T-cell (primary cell): Measurements from ENCODE around the gene DCAF6. TPM values are rescaled to one million over a fixed set of nuclear protein-coding genes. Genes with fewer than 3 reads are reported as not detected.

Experiments
- ATAC-seq, 4 experiments: fragments of 200-7000 bp in 3 of 4; fragments of 150-1000 bp in 1 of 4; cut with Tn5 transposase; replicated peaks in 1 of 4; 1 replicate in 3 of 4; 2 replicates in 1 of 4; pipeline ENCODE4 v1.10.0; 2021; ENCODE audit warnings: moderate library complexity in 3 of 4, mild to moderate bottlenecking in 2 of 4, moderate number of reproducible peaks in 1 of 4
- CTCF ChIA-PET, 2 donors: fragments of 300-600 bp; sonication (Branson Sonifier 250); formaldehyde crosslinking; loops; one replicate each; lab custom pipeline; 2022; ENCODE audit warnings: antibody characterized with exemption in 2 of 2; lab: Charles Lee
- POLR2A ChIA-PET, 2 donors: fragments of 300-600 bp; sonication (Branson Sonifier 250); formaldehyde crosslinking; loops; one replicate each; lab custom pipeline; 2022; ENCODE audit warnings: antibody characterized with exemption in 2 of 2; lab: Charles Lee
- DNase-seq, 35 experiments: peaks; one replicate each; pipeline versions ENCODE4 v3.0.0 to v3.0.0-alpha.2; 2013 to 2023
- H3K27ac ChIP-seq: one replicate; pipeline ENCODE4 v1.5.1; 2013; ENCODE audit warnings: low read length
- H3K27me3 ChIP-seq, 2 experiments: replicated peaks in 1 of 2; 1 replicate in 1 of 2; 2 replicates in 1 of 2; pipeline versions ENCODE4 v1.6.1 to v1.7.0; 2013; ENCODE audit warnings: low read length in 1 of 2, mixed read lengths in 1 of 2; ENCODE audit not compliant: control insufficient read depth in 2 of 2, insufficient read depth in 2 of 2; ENCODE audit errors: extremely low read depth in 1 of 2
- H3K36me3 ChIP-seq, 2 donors: 1 replicate in 1 of 2; 2 replicates in 1 of 2; pipeline versions ENCODE4 v1.6.1 to v1.7.0; 2013; ENCODE audit warnings: low read length in 1 of 2; ENCODE audit not compliant: control insufficient read depth in 2 of 2, insufficient read depth in 1 of 2; ENCODE audit errors: extremely low read depth in 1 of 2
- H3K4me1 ChIP-seq, 2 experiments: 1 replicate in 1 of 2; 2 replicates in 1 of 2; pipeline versions ENCODE4 v1.6.1 to v1.7.0; 2013; ENCODE audit warnings: low read length in 2 of 2, mixed read lengths in 1 of 2; ENCODE audit not compliant: insufficient read depth in 2 of 2, control insufficient read depth in 1 of 2; ENCODE audit errors: extremely low read depth in 1 of 2
- H3K4me3 ChIP-seq, 2 donors: 1 replicate in 1 of 2; 2 replicates in 1 of 2; pipeline versions ENCODE4 v1.5.1 to v1.7.0; 2013; ENCODE audit warnings: mild to moderate bottlenecking in 2 of 2, low read length in 1 of 2, moderate library complexity in 1 of 2; ENCODE audit not compliant: control insufficient read depth in 1 of 2; ENCODE audit errors: extremely low read depth in 1 of 2
- H3K9me3 ChIP-seq: 2 replicates; pipeline ENCODE4 v1.7.0; 2013
- H3K27ac Mint-ChIP-seq, 2 donors: one replicate each; pipeline ENCODE4 v1.8.0; 2020 to 2021; ENCODE audit warnings: mild to moderate bottlenecking in 2 of 2, mixed read lengths in 2 of 2
- H3K27me3 Mint-ChIP-seq, 2 donors: one replicate each; pipeline ENCODE4 v1.8.0; 2021 to 2022; ENCODE audit warnings: mixed read lengths in 2 of 2
- H3K36me3 Mint-ChIP-seq: one replicate; pipeline ENCODE4 v1.8.0; 2021; ENCODE audit warnings: mixed read lengths
- H3K4me1 Mint-ChIP-seq, 3 donors: one replicate each; pipeline ENCODE4 v1.8.0; 2020 to 2022; ENCODE audit warnings: mixed read lengths in 3 of 3, mild to moderate bottlenecking in 1 of 3
- H3K4me3 Mint-ChIP-seq, 3 donors: one replicate each; pipeline ENCODE4 v1.8.0; 2020 to 2022; ENCODE audit warnings: mild to moderate bottlenecking in 3 of 3, mixed read lengths in 3 of 3, moderate library complexity in 3 of 3
- H3K9me3 Mint-ChIP-seq, 3 donors: one replicate each; pipeline ENCODE4 v1.8.0; 2020 to 2022; ENCODE audit warnings: mixed read lengths in 3 of 3
- WGBS: methylation state at CpG from one replicate; pipeline ENCODE4 v1.1.5; 2013; ENCODE audit warnings: missing lambda C conversion rate; ENCODE audit not compliant: insufficient coverage; 5-methylcytosine and 5-hydroxymethylcytosine counted together
- total RNA-seq, 35 experiments: library from RNA in 6 of 35; stranded (reverse) in 6 of 35; fragments of 120-200 nt in 1 of 35; gene quantifications; one replicate each; pipeline versions ENCODE4 v1.2.1 to v1.2.4 and lab custom pipeline; 2013 to 2026

The DCAF6 gene
- total RNA-seq, 5 donors from 2014 or later (not counting 1 experiment from before 2014, with no cell fraction given) = 21.6 to 27.4 (median 26.9) TPM

DNA sequence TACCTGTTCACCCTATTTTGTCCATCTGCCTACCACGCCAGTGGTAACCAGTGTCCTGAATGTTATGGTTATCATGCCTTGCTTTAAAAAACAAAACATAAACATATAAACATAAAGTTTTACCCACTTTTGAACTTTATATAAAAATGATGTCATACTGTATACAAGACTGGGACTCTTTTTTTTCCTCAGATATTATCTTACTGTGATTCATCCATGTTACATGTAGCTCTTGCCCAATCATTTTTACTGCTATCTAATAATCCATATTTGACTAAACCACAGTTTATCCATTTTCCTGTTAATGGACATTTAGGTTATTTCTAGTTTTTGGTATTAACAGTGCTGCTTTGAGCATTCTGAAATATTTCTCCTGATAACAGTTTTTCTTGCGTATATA lies 121.4 kb downstream of the DCAF6 start:
- no peak for DNase-seq
- no peak overlapping the region for H3K4me3 Mint-ChIP-seq
- no peak for ATAC-seq
- no CpG with 5 or more reads among the region's 2 CpGs for WGBS
- CTCF ChIA-PET = no interaction called here
- no peak overlapping the region for H3K27ac Mint-ChIP-seq
- Histone ChIP-seq H3K27me3 (no peaks in the 10 kb centered on the region), H3K4me3 (no peak overlapping the region), H3K4me1 (no peaks in the 10 kb centered on the region), H3K9me3 (no peaks in the 10 kb centered on the region), H3K36me3 (peaks cover 0 to 10% of the 10 kb centered on the region in 2 donors), H3K27ac (no peak overlapping the region)
- no peaks in the 10 kb centered on the region for H3K27me3 Mint-ChIP-seq
- H3K36me3 Mint-ChIP-seq = peaks cover 23% of the 10 kb centered on the region
- POLR2A ChIA-PET = no interaction called here
- H3K4me1 Mint-ChIP-seq = peaks cover 0 to 10% (median 7%) of the 10 kb centered on the region in 3 donors
- H3K9me3 Mint-ChIP-seq = peaks cover 0 to 2% (median 0%) of the 10 kb centered on the region in 3 donors

DNA sequence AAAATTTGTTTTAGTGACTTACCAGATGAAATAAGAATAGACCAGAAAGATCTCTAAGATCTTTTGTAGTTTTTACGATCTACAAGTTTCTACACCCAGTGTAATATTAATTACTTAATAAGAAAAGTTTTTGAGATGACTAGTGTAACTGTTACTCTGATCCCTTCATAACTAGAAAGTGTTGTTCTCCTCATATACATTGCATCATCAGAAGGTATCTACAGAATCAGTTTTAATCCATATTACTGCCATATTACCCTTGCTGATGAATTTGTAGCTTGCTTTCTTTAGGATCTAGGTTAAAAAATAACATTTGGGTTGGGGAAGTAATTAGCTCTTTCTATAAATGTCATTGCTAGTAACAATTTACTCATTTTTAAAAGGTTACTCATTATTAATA lies 127.7 kb downstream of the DCAF6 start:
- Mint-ChIP-seq H3K9me3 (no peaks in the 10 kb centered on the region), H3K4me3 (no peak overlapping the region), H3K27me3 (no peaks in the 10 kb centered on the region), H3K27ac (no peak overlapping the region), H3K4me1 (no peaks in the 10 kb centered on the region), H3K36me3 (peaks cover 34% of the 10 kb centered on the region)
- peaks cover 0 to 39% of the 10 kb centered on the region in 2 donors for H3K36me3 ChIP-seq
- H3K4me1 ChIP-seq = no peaks in the 10 kb centered on the region
- H3K4me3 ChIP-seq = no peak overlapping the region
- ATAC-seq = no peak
- no CpG with 5 or more reads among the region's 1 CpG for WGBS
- no peak for DNase-seq
- no peak overlapping the region for H3K27ac ChIP-seq
- H3K9me3 ChIP-seq = no peaks in the 10 kb centered on the region
- POLR2A ChIA-PET = interaction anchor here (0.6 to 0.7 kb wide), 2 partner anchors 20 to 275 kb away, joined by 3 to 9 read pairs; no protein-coding TSS in a partner anchor
- no peaks in the 10 kb centered on the region for H3K27me3 ChIP-seq
- CTCF ChIA-PET = interaction anchor here (0.5 to 2.1 kb wide), 4 partner anchors 18 to 539 kb away, joined by 4 to 5 read pairs (median 4); no protein-coding TSS in a partner anchor

DNA sequence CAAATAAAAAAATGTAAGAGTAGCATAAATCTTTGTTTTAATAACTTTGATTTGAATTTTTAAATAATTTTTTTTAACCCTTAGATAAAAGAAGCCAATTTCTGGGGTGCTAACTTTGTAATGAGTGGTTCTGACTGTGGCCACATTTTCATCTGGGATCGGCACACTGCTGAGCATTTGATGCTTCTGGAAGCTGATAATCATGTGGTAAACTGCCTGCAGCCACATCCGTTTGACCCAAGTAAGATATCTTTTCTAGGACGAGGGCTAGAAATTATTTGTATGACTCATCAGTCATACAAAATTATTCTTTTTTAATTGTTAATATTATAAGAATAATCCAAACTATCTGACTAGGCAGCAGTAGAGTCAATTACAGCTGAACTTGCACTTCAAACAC lies 129.0 kb downstream of the DCAF6 start:
- Histone ChIP-seq H3K36me3 (peaks cover 0 to 48% of the 10 kb centered on the region in 2 donors), H3K4me3 (no peak overlapping the region), H3K4me1 (no peaks in the 10 kb centered on the region), H3K9me3 (no peaks in the 10 kb centered on the region), H3K27me3 (no peaks in the 10 kb centered on the region), H3K27ac (no peak overlapping the region)
- H3K36me3 Mint-ChIP-seq = peaks cover 32% of the 10 kb centered on the region
- ATAC-seq (no peak), DNase-seq (no peak)
- no peak overlapping the region for H3K4me3 Mint-ChIP-seq
- 100% methylated on average over 1 of the region's 3 CpGs for WGBS
- no peak overlapping the region for H3K27ac Mint-ChIP-seq
- ChIA-PET CTCF (interaction anchor here in 1 of 2 donors (2.1 kb wide), 1 partner anchor 17 kb away, joined by 4 read pairs; no protein-coding TSS in a partner anchor), POLR2A (no interaction called here)
- H3K27me3 Mint-ChIP-seq = no peaks in the 10 kb centered on the region
- H3K9me3 Mint-ChIP-seq = no peaks in the 10 kb centered on the region
- no peaks in the 10 kb centered on the region for H3K4me1 Mint-ChIP-seq

DNA sequence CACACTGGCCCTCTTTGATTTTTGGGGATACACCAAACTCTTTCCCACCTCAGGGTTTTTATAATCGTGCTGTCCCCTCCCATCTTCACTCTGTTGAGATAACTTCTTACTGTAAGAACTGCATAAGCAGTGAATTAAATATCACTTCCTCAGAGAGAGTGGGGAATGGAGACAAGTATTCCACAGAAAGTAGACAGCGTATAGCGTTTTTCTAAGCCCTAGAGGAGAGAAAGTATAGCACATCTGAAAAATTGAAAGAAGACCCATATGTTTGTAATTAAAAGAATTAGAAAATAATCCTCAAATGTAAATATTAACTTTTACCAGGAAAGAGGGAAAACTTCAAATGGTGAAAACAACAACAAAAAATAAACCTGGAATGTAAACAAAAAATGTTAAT lies 132.9 kb downstream of the DCAF6 start:
- no peak for ATAC-seq
- Histone ChIP-seq H3K36me3 (peaks cover 0 to 62% of the 10 kb centered on the region in 2 donors), H3K27ac (no peak overlapping the region), H3K27me3 (no peaks in the 10 kb centered on the region), H3K4me1 (no peaks in the 10 kb centered on the region), H3K4me3 (no peak overlapping the region), H3K9me3 (no peaks in the 10 kb centered on the region)
- no peaks in the 10 kb centered on the region for H3K27me3 Mint-ChIP-seq
- no peak overlapping the region for H3K4me3 Mint-ChIP-seq
- H3K9me3 Mint-ChIP-seq = no peaks in the 10 kb centered on the region
- no peak overlapping the region for H3K27ac Mint-ChIP-seq
- no peak for DNase-seq
- CTCF ChIA-PET = no interaction called here
- no CpG with 5 or more reads among the region's 3 CpGs for WGBS
- H3K4me1 Mint-ChIP-seq = no peaks in the 10 kb centered on the region
- POLR2A ChIA-PET = no interaction called here
- H3K36me3 Mint-ChIP-seq = peaks cover 47% of the 10 kb centered on the region

DNA sequence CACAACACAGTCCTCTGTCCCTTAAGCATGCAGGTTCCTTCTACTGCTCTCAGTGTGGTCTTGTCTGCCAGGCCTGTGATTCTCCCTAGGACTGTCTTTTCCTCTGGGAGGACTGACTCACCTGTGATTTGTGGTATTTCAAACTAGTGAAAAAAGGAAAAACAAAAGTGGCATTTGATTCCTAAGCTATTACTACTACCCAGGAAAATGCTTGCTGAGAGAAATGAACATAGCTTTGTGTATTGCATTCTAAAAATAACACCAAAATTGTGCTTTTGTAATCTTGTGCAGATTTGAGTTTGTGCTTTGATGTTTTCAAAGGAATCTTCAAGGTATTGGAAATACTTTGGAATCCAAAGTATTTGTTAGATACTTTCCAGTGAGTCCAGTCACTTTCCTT lies 143.3 kb downstream of the DCAF6 start:
- POLR2A ChIA-PET = interaction anchor here in 1 of 2 donors (0.5 kb wide), 1 partner anchor 69 kb away, joined by 6 read pairs; no protein-coding TSS in a partner anchor
- no peaks in the 10 kb centered on the region for H3K27me3 Mint-ChIP-seq
- H3K36me3 Mint-ChIP-seq = peaks cover 16% of the 10 kb centered on the region
- no peak for DNase-seq
- peak overlapping the region in 1 of 2 donors; percentile 56 for H3K27ac Mint-ChIP-seq
- CTCF ChIA-PET = interaction anchor here (0.7 to 1.2 kb wide), 3 partner anchors 8 to 149 kb away, joined by 3 read pairs; no protein-coding TSS in a partner anchor
- Histone ChIP-seq H3K9me3 (no peaks in the 10 kb centered on the region), H3K27ac (no peak overlapping the region), H3K4me3 (no peak overlapping the region), H3K36me3 (peaks cover 0 to 24% of the 10 kb centered on the region in 2 donors), H3K27me3 (no peaks in the 10 kb centered on the region), H3K4me1 (peaks cover 0 to under 1% of the 10 kb centered on the region in 2 experiments)
- H3K4me1 Mint-ChIP-seq = peaks cover under 1 to 5% (median 1%) of the 10 kb centered on the region in 3 donors
- no peak overlapping the region for H3K4me3 Mint-ChIP-seq
- no peaks in the 10 kb centered on the region for H3K9me3 Mint-ChIP-seq
- ATAC-seq = no peak

DNA sequence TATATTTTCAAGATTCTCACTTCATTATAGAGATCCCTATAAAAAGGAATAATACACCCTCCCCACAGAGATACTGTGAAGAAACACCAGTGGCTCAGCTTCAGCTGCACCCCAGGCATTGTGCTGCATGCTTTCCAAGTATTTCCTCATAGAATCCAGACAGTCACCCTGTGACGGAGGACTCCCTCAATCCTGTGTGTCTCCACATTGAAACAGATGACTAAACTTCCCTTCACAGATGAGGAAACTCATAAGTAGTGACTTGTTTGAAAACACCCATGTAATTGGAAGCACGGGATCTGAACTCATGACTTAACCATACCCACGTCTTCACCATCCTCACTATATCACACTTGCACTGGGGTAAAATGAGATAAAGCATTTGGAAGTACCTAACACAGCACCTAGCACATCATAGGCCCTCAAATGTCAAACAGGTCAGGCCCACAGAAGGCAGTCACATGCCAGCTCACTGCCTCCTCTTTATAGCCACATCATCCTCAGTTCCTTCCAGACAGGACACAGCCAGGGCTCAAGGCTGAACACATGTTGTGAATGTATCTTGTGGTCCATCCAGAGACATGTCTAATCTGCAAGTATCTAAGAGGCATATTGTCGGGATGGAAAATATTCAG lies 145.0 kb downstream of the DCAF6 start:
- Mint-ChIP-seq H3K27me3 (no peaks in the 10 kb centered on the region), H3K4me1 (peaks cover 2 to 5% (median 2%) of the 10 kb centered on the region in 3 donors), H3K9me3 (no peaks in the 10 kb centered on the region), H3K27ac (peak overlapping the region in 1 of 2 donors; percentile 36), H3K4me3 (no peak overlapping the region), H3K36me3 (peaks cover 4% of the 10 kb centered on the region)
- WGBS = 80% methylated on average over 2 of the region's 4 CpGs
- peaks cover 0 to 5% of the 10 kb centered on the region in 2 experiments for H3K27me3 ChIP-seq
- POLR2A ChIA-PET = no interaction called here
- ATAC-seq (no peak), DNase-seq (no peak)
- peaks cover 0 to 6% of the 10 kb centered on the region in 2 experiments for H3K4me1 ChIP-seq
- CTCF ChIA-PET = interaction anchor here (0.5 to 1.3 kb wide), 16 partner anchors 10 to 366 kb away, joined by 3 to 10 read pairs (median 4); partner anchors contain the start of genes DCAF6 (in 1 of the 2) and MPC2 (in 1 of the 2)
- H3K9me3 ChIP-seq = no peaks in the 10 kb centered on the region
- peaks cover 0 to 13% of the 10 kb centered on the region in 2 donors for H3K36me3 ChIP-seq
- H3K4me3 ChIP-seq = no peak overlapping the region
- no peak overlapping the region for H3K27ac ChIP-seq
